GM23338 (cell line): ENCODE data around the gene TRPM1. TPM values are rescaled to one million over a fixed set of nuclear protein-coding genes. Genes with fewer than 3 reads are reported as not detected.

Experiments
- ATAC-seq: fragments of 200-7000 bp; cut with Tn5 transposase; 3 replicates; pipeline ENCODE4 v1.9.1; 2020
- DNase-seq: peaks from one replicate; pipeline ENCODE4 v3.0.0-alpha.2; 2015; ENCODE audit warnings: low spot score
- H2AFZ ChIP-seq: fragments of 200-600 bp; sonication (generic); 2 replicates; pipeline ENCODE4 v1.8.0; 2016; ENCODE audit warnings: antibody characterized with exemption, mild to moderate bottlenecking, moderate library complexity
- H3F3A ChIP-seq: fragments of 200-600 bp; sonication (generic); replicated peaks from 2 replicates; pipeline ENCODE4 v1.8.0; 2017; ENCODE audit warnings: antibody characterized with exemption, mixed run types, low read depth
- H3K27ac ChIP-seq: fragments of 200-600 bp; sonication (generic); 2 replicates; pipeline ENCODE4 v1.6.1; 2016; ENCODE audit warnings: low read depth
- H3K27me3 ChIP-seq: fragments of 200-600 bp; sonication (generic); 2 replicates; pipeline ENCODE4 v1.8.0; 2016; ENCODE audit warnings: mild to moderate bottlenecking, mixed run types, moderate library complexity; ENCODE audit not compliant: insufficient read depth
- H3K36me3 ChIP-seq: fragments of 200-600 bp; sonication (generic); 2 replicates; pipeline ENCODE4 v1.8.0; 2016; ENCODE audit warnings: mild to moderate bottlenecking; ENCODE audit not compliant: insufficient read depth
- H3K4me1 ChIP-seq: fragments of 200-600 bp; sonication (generic); 2 replicates; pipeline ENCODE4 v1.8.0; 2016; ENCODE audit warnings: mild to moderate bottlenecking, moderate library complexity; ENCODE audit not compliant: insufficient read depth
- H3K4me2 ChIP-seq: fragments of 200-600 bp; sonication (generic); 2 replicates; pipeline ENCODE4 v1.7.1; 2017; ENCODE audit warnings: mixed run types
- H3K4me3 ChIP-seq: fragments of 200-600 bp; sonication (generic); 2 replicates; pipeline ENCODE4 v1.6.1; 2016; ENCODE audit warnings: mixed run types
- H3K79me2 ChIP-seq: fragments of 200-600 bp; sonication (generic); replicated peaks from 2 replicates; pipeline ENCODE4 v1.8.0; 2017; ENCODE audit warnings: mild to moderate bottlenecking; ENCODE audit not compliant: insufficient read depth
- H3K9me2 ChIP-seq: fragments of 200-600 bp; sonication (generic); 2 replicates; pipeline ENCODE4 v1.8.0; 2017; ENCODE audit not compliant: insufficient read depth
- H4K20me1 ChIP-seq: fragments of 200-600 bp; sonication (generic); replicated peaks from 2 replicates; pipeline ENCODE4 v1.8.0; 2017; ENCODE audit warnings: mild to moderate bottlenecking; ENCODE audit not compliant: insufficient read depth
- H3K27ac Mint-ChIP-seq: 2 replicates; pipeline ENCODE4 v1.8.0; 2020; ENCODE audit warnings: inconsistent platforms, mild to moderate bottlenecking, moderate library complexity, mixed read lengths
- H3K27me3 Mint-ChIP-seq: 3 replicates; pipeline ENCODE4 v1.8.0; 2022; ENCODE audit warnings: low read depth, mild to moderate bottlenecking, moderate library complexity, mixed read lengths, inconsistent platforms; ENCODE audit not compliant: insufficient read depth, poor library complexity
- H3K36me3 Mint-ChIP-seq: 3 replicates; pipeline ENCODE4 v1.8.0; 2021; ENCODE audit warnings: low read depth, mild to moderate bottlenecking, inconsistent platforms, moderate library complexity, mixed read lengths
- H3K4me1 Mint-ChIP-seq: 3 replicates; pipeline ENCODE4 v1.8.0; 2020; ENCODE audit warnings: mild to moderate bottlenecking, inconsistent platforms, mixed read lengths
- H3K4me3 Mint-ChIP-seq: 3 replicates; pipeline ENCODE4 v1.8.0; 2021; ENCODE audit warnings: moderate library complexity, mild to moderate bottlenecking, inconsistent platforms, mixed read lengths
- H3K9me3 Mint-ChIP-seq: 3 replicates; pipeline ENCODE4 v1.8.0; 2020; ENCODE audit warnings: moderate library complexity, mild to moderate bottlenecking, inconsistent platforms, mixed read lengths
- CREB1 ChIP-seq: fragments of 250-450 bp; sonication (Bioruptor Pico); IDR thresholded peaks from 2 replicates; pipeline ENCODE4 v1.5.0; 2020; ENCODE audit warnings: low read depth, mild to moderate bottlenecking, moderate library complexity
- ETS1 ChIP-seq: IDR thresholded peaks from 2 replicates; pipeline ENCODE4 v1.6.1; 2016; ENCODE audit warnings: antibody characterized with exemption
- EZH2 ChIP-seq: fragments of 200-600 bp; sonication (generic); IDR thresholded peaks from one replicate; pipeline ENCODE4 v1.8.0; 2017; ENCODE audit warnings: antibody characterized with exemption, mild to moderate bottlenecking, low read depth; ENCODE audit not compliant: unreplicated experiment
- EZH2phosphoT487 ChIP-seq: fragments of 200-600 bp; sonication (generic); IDR thresholded peaks from one replicate; pipeline ENCODE4 v1.8.1; 2018; ENCODE audit warnings: antibody characterized with exemption; ENCODE audit not compliant: unreplicated experiment
- POLR2AphosphoS5 ChIP-seq: IDR thresholded peaks from 2 replicates; pipeline ENCODE4 v1.6.1; 2016; ENCODE audit warnings: antibody characterized with exemption, low read depth
- ZNF114 ChIP-seq: fragments of 250-450 bp; sonication (Bioruptor Pico); IDR thresholded peaks from 2 replicates; pipeline ENCODE4 v1.5.0; 2020; ENCODE audit warnings: mild to moderate bottlenecking, moderate library complexity
- ZNF462 ChIP-seq: fragments of 250-450 bp; sonication (Bioruptor Pico); IDR thresholded peaks from 2 replicates; pipeline ENCODE4 v1.5.0; 2020; ENCODE audit warnings: mild to moderate bottlenecking, moderate library complexity
- long read RNA-seq: library from polyadenylated mRNA; unstranded; transcript quantifications from one replicate; pipeline ENCODE4 v2.0.0, GENCODE V29; 2020; ENCODE audit not compliant: unreplicated experiment
- polyA plus RNA-seq: library from polyadenylated mRNA; unstranded; fragments of >200 nt; fragmentation: Nextera tagmentation; extraction: Ambion mirVana; gene quantifications from 2 replicates; pipeline ENCODE4 v1.2.1, GENCODE V29; 2016
- total RNA-seq: library from RNA; depleted of rRNA; stranded (reverse); fragments of >200 nt; shearing (Covaris generic); gene quantifications from 2 replicates; pipeline ENCODE4 v1.2.3, GENCODE V29; 2014; rRNA removed

TRPM1 gene
- total RNA-seq (not detected in 2 replicates), polyA plus RNA-seq (0.17 and 0.19 TPM in 2 replicates)
- long read RNA-seq, result 0 reads

- Histone ChIP-seq H4K20me1 (no peaks in the 10 kb centered on the region), H3K27ac (no peak within 1 kb of the TSS), H3F3A (no peaks in the 10 kb centered on the region), H3K79me2 (no peaks in the 10 kb centered on the region), H3K27me3 (no peaks in the 10 kb centered on the region), H2AFZ (peak within 1 kb of the TSS; percentile 74), H3K36me3 (no peaks in the 10 kb centered on the region), H3K4me1 (peaks cover 19% of the 10 kb centered on the region), H3K9me2 (no peaks in the 10 kb centered on the region), H3K4me3 (no peak within 1 kb of the TSS), H3K4me2 (no peak within 1 kb of the TSS)
- Mint-ChIP-seq H3K4me3 (no peak within 1 kb of the TSS), H3K9me3 (no peaks in the 10 kb centered on the region), H3K27me3 (peaks cover 8% of the 10 kb centered on the region), H3K36me3 (no peaks in the 10 kb centered on the region), H3K4me1 (peaks cover 20% of the 10 kb centered on the region), H3K27ac (no peak within 1 kb of the TSS)
- no peak for TF ChIP-seq ZNF114 (CRISPR knock-in tag)
- no peak for TF ChIP-seq EZH2phosphoT487
- TF ChIP-seq ZNF462, result no peak
- no peak for TF ChIP-seq CREB1 (CRISPR knock-in tag)
- no peak for TF ChIP-seq ETS1
- TF ChIP-seq POLR2AphosphoS5, result no peak
- TF ChIP-seq EZH2, result no peak
- peak; percentile 24 for ATAC-seq
- DNase-seq, result no peak
Observed at GRCh38 chr15:31101262-31102038, at the start of gene TRPM1. Gene TRPM1, minus strand, starts transcription at chr15:31101725. Its CDS starts 20,370 bp downstream, at chr15:31081355.
